Neural progenitor cell (in vitro differentiated cells): Measurements from ENCODE around the gene IQCF2. TPM values are rescaled to one million over a fixed set of nuclear protein-coding genes. Genes with fewer than 3 reads are reported as not detected.

Experiments used
- DNase-seq: peaks from one replicate; pipeline ENCODE4 v3.0.0-alpha.2; 2016; ENCODE audit warnings: low spot score
- H2AFZ ChIP-seq: fragments of 200-600 bp; sonication (generic); replicated peaks from 2 replicates; pipeline ENCODE4 v1.6.1; 2016; ENCODE audit warnings: antibody characterized with exemption
- H3F3A ChIP-seq: fragments of 200-600 bp; sonication (generic); 2 replicates; pipeline ENCODE4 v1.6.1; 2016; ENCODE audit warnings: antibody characterized with exemption, low read depth
- H3K27ac ChIP-seq: fragments of 200-600 bp; sonication (generic); 2 replicates; pipeline ENCODE4 v1.5.1; 2016; ENCODE audit warnings: mild to moderate bottlenecking
- H3K27me3 ChIP-seq: fragments of 200-600 bp; sonication (generic); 2 replicates; pipeline ENCODE4 v1.6.1; 2016; ENCODE audit warnings: mild to moderate bottlenecking, moderate library complexity
- H3K36me3 ChIP-seq: fragments of 200-600 bp; sonication (generic); 2 replicates; pipeline ENCODE4 v1.5.1; 2016
- H3K4me1 ChIP-seq: fragments of 200-600 bp; sonication (generic); 2 replicates; pipeline ENCODE4 v1.6.1; 2016; ENCODE audit warnings: mixed run types
- H3K4me2 ChIP-seq: fragments of 200-600 bp; sonication (generic); 2 replicates; pipeline ENCODE4 v1.6.1; 2016
- H3K4me3 ChIP-seq: fragments of 200-600 bp; sonication (generic); 2 replicates; pipeline ENCODE4 v1.5.1; 2016
- H3K79me2 ChIP-seq: fragments of 200-600 bp; sonication (generic); 2 replicates; pipeline ENCODE4 v1.6.1; 2016; ENCODE audit warnings: low read depth
- H3K9ac ChIP-seq: fragments of 200-600 bp; sonication (generic); 2 replicates; pipeline ENCODE4 v1.6.1; 2016
- H3K9me3 ChIP-seq: fragments of 200-600 bp; sonication (generic); 2 replicates; pipeline ENCODE4 v1.5.1; 2016; ENCODE audit warnings: low read depth
- H4K20me1 ChIP-seq: fragments of 200-600 bp; sonication (generic); 2 replicates; pipeline ENCODE4 v1.6.1; 2016; ENCODE audit warnings: low read depth
- H3K27ac Mint-ChIP-seq: 3 replicates; pipeline ENCODE4 v1.8.0; 2021; ENCODE audit warnings: mixed read lengths
- H3K27me3 Mint-ChIP-seq: 2 replicates; pipeline ENCODE4 v1.8.0; 2022; ENCODE audit warnings: low read depth, mild to moderate bottlenecking, inconsistent platforms, moderate library complexity, mixed read lengths; ENCODE audit not compliant: insufficient read depth
- H3K36me3 Mint-ChIP-seq: 3 replicates; pipeline ENCODE4 v1.8.0; 2021; ENCODE audit warnings: mixed read lengths
- H3K4me1 Mint-ChIP-seq: 3 replicates; pipeline ENCODE4 v1.8.0; 2021; ENCODE audit warnings: mixed read lengths
- H3K4me3 Mint-ChIP-seq: 3 replicates; pipeline ENCODE4 v1.8.0; 2021; ENCODE audit warnings: mild to moderate bottlenecking, moderate library complexity, mixed read lengths
- H3K9me3 Mint-ChIP-seq: 3 replicates; pipeline ENCODE4 v1.8.0; 2020; ENCODE audit warnings: mixed read lengths
- EZH2 ChIP-seq: fragments of 200-600 bp; sonication (generic); IDR thresholded peaks from 2 replicates; pipeline ENCODE4 v1.6.1; 2017; ENCODE audit warnings: antibody characterized with exemption, mild to moderate bottlenecking, moderate library complexity
- EZH2phosphoT487 ChIP-seq: fragments of 200-600 bp; sonication (generic); IDR thresholded peaks from 2 replicates; pipeline ENCODE4 v1.6.1; 2017; ENCODE audit warnings: antibody characterized with exemption
- total RNA-seq: library from RNA; depleted of rRNA; stranded (reverse); fragments of >200 nt; gene quantifications from 2 replicates; pipeline ENCODE4 v1.2.3, GENCODE V29; 2015; ENCODE audit warnings: low replicate concordance
- TF ChIP-seq, protein P1 (sequence below): fragments of 200-600 bp; sonication (generic); IDR thresholded peaks from 2 replicates; pipeline ENCODE4 v1.5.1; 2017; ENCODE audit warnings: antibody characterized with exemption, mild to moderate bottlenecking

The IQCF2 gene
- total RNA-seq, 1 donor from 2014 or later = not detected

DNA sequence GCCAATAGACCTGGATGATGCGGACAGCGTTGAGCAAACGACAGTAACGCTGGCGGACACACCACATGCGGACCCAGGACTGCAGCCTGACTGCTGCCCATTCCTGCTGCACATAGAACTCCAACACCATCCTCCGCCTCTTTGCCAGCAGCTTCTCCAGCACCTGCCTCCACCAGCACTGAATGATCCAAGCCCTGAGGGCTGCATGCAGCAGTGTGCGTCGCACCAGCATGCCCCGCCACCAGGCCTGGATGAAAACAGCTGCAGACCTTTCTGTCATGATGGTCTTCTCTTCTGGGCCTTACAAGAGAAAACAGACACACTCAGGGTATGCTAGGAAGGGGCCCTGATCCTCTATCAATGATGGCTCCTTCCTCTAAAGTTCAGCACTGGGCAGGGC lies 12.5 kb downstream of the IQCF2 start:
- no peak for DNase-seq
- Mint-ChIP-seq H3K27me3 (peaks cover 5% of the 10 kb centered on the region), H3K36me3 (no peaks in the 10 kb centered on the region), H3K4me1 (no peaks in the 10 kb centered on the region), H3K4me3 (no peak overlapping the region), H3K9me3 (no peaks in the 10 kb centered on the region), H3K27ac (no peak overlapping the region)
- Histone ChIP-seq H3K9ac (no peak overlapping the region), H4K20me1 (no peaks in the 10 kb centered on the region), H3F3A (no peaks in the 10 kb centered on the region), H3K27me3 (no peaks in the 10 kb centered on the region), H2AFZ (no peak overlapping the region), H3K27ac (no peak overlapping the region), H3K79me2 (no peaks in the 10 kb centered on the region), H3K9me3 (no peaks in the 10 kb centered on the region), H3K4me1 (no peaks in the 10 kb centered on the region), H3K4me2 (no peak overlapping the region), H3K36me3 (no peaks in the 10 kb centered on the region), H3K4me3 (no peak overlapping the region)
- TF ChIP-seq EZH2phosphoT487 (no peak), EZH2 (no peak)
- TF ChIP-seq, protein P1, sequence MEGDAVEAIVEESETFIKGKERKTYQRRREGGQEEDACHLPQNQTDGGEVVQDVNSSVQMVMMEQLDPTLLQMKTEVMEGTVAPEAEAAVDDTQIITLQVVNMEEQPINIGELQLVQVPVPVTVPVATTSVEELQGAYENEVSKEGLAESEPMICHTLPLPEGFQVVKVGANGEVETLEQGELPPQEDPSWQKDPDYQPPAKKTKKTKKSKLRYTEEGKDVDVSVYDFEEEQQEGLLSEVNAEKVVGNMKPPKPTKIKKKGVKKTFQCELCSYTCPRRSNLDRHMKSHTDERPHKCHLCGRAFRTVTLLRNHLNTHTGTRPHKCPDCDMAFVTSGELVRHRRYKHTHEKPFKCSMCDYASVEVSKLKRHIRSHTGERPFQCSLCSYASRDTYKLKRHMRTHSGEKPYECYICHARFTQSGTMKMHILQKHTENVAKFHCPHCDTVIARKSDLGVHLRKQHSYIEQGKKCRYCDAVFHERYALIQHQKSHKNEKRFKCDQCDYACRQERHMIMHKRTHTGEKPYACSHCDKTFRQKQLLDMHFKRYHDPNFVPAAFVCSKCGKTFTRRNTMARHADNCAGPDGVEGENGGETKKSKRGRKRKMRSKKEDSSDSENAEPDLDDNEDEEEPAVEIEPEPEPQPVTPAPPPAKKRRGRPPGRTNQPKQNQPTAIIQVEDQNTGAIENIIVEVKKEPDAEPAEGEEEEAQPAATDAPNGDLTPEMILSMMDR = no peak

GRCh38 chr3:51874411-51874810 lies 13.0 kb downstream of the IQCF2 start:
- Histone ChIP-seq H3K36me3 (no peaks in the 10 kb centered on the region), H3K4me1 (no peaks in the 10 kb centered on the region), H3K9me3 (no peaks in the 10 kb centered on the region), H4K20me1 (no peaks in the 10 kb centered on the region), H3K27me3 (no peaks in the 10 kb centered on the region), H2AFZ (no peak overlapping the region), H3K4me2 (no peak overlapping the region), H3K4me3 (no peak overlapping the region), H3K9ac (no peak overlapping the region), H3K27ac (no peak overlapping the region), H3K79me2 (no peaks in the 10 kb centered on the region), H3F3A (no peaks in the 10 kb centered on the region)
- no peak overlapping the region for H3K27ac Mint-ChIP-seq
- TF ChIP-seq EZH2 (no peak), EZH2phosphoT487 (no peak)
- TF ChIP-seq, protein P1 = no peak
- no peaks in the 10 kb centered on the region for H3K4me1 Mint-ChIP-seq
- no peak for DNase-seq
- H3K27me3 Mint-ChIP-seq = peaks cover 5% of the 10 kb centered on the region
- no peaks in the 10 kb centered on the region for H3K9me3 Mint-ChIP-seq
- H3K4me3 Mint-ChIP-seq = peak overlapping the region; percentile 3
- H3K36me3 Mint-ChIP-seq = no peaks in the 10 kb centered on the region

- Histone ChIP-seq H3K9me3 (no peaks in the 10 kb centered on the region), H3K9ac (no peak overlapping the region), H3K27ac (no peak overlapping the region), H3K4me2 (no peak overlapping the region), H3K4me3 (no peak overlapping the region), H3F3A (no peaks in the 10 kb centered on the region), H3K79me2 (no peaks in the 10 kb centered on the region), H3K4me1 (no peaks in the 10 kb centered on the region), H2AFZ (no peak overlapping the region), H4K20me1 (no peaks in the 10 kb centered on the region), H3K27me3 (no peaks in the 10 kb centered on the region), H3K36me3 (no peaks in the 10 kb centered on the region)
- Mint-ChIP-seq H3K27ac (no peak overlapping the region), H3K27me3 (peaks cover 5% of the 10 kb centered on the region), H3K9me3 (no peaks in the 10 kb centered on the region), H3K4me1 (no peaks in the 10 kb centered on the region), H3K36me3 (no peaks in the 10 kb centered on the region), H3K4me3 (no peak overlapping the region)
- no peak for DNase-seq
- TF ChIP-seq EZH2 (no peak), EZH2phosphoT487 (no peak)
- TF ChIP-seq, protein P1 = no peak
Measured at GRCh38 chr3:51874889-51875288, 13.5 kb downstream of the IQCF2 start.

DNA sequence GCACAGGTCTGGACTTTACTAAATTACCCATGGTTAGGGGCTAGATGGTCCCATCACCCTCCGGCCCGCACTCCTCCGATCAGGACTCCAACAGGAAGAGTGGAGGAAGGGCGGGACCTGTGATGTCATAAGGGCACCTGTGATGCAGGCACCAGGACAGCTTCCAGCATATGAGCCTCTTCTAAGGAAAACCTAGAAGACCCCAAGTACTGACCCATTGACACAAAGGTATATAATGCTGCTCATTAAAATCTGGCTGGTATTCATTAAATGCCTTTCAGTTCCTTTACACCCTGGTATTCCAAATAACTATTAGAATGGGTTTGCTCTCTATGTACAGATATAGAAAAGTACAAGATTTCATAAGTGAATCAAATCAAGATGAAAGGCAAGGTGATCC lies 14.1 kb downstream of the IQCF2 start, which contains the start of gene IQCF5:
IQCF5 (minus strand) TSS at position 101 of the 400 bp plus-strand sequence; CDS start at position 31, 70 bp downstream.
- H4K20me1 ChIP-seq = no peaks in the 10 kb centered on the region
- no peak within 1 kb of the TSS for H3K4me3 ChIP-seq
- DNase-seq = no peak

More for the DNA sequence above, 14.1 kb downstream of the IQCF2 start, which contains the start of gene IQCF5:
- Histone ChIP-seq H2AFZ (no peak within 1 kb of the TSS), H3K9me3 (no peaks in the 10 kb centered on the region), H3K36me3 (no peaks in the 10 kb centered on the region), H3K79me2 (no peaks in the 10 kb centered on the region), H3K27me3 (no peaks in the 10 kb centered on the region), H3K4me2 (no peak within 1 kb of the TSS), H3K4me1 (no peaks in the 10 kb centered on the region), H3K27ac (no peak within 1 kb of the TSS), H3K9ac (no peak within 1 kb of the TSS), H3F3A (no peaks in the 10 kb centered on the region)
- no peaks in the 10 kb centered on the region for H3K4me1 Mint-ChIP-seq
- TF ChIP-seq EZH2phosphoT487 (no peak), EZH2 (no peak)
- TF ChIP-seq, protein P1 = no peak
- H3K9me3 Mint-ChIP-seq = no peaks in the 10 kb centered on the region
- H3K4me3 Mint-ChIP-seq = peak within 1 kb of the TSS; percentile 3
- H3K27ac Mint-ChIP-seq = no peak within 1 kb of the TSS
- peaks cover 5% of the 10 kb centered on the region for H3K27me3 Mint-ChIP-seq
- H3K36me3 Mint-ChIP-seq = no peaks in the 10 kb centered on the region
